Measurements from ENCODE around the gene PDE3A. TPM values are rescaled to one million over a fixed set of nuclear protein-coding genes. Genes with fewer than 3 reads are reported as not detected.

Gene PDE3A
- total RNA-seq, 1 donor from 2014 or later, result 2.4 TPM

DNA sequence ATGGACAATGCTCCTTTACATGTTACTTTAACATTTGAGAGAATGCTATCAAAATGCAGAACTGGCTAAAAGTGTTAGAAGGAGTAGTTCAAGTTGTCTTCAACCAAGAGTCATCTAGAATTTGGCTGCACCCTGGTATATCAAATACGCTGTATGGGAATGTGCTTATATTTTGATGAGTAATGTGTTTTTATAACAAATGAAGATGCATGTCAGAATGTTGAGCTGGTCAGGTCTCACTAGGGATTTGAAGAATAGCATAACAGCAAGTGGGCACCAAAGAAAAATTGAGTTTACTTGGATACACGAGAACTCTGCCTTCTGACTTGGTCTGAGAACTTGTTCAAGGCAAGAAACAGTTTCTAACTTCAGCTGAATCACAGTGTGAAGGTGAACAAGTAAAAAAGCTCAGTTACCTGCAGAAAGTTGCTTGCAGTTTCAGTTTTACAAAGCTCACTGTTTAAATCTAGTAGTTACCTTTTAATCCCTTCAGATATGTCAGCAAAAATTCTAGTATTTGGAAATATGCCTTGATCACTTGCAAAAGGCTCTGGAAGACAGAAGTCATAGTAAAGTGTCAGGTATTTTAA, 82.3 kb downstream of the PDE3A start:
- H3K27ac Mint-ChIP-seq (ENCODE audit: unreplicated experiment), result no peak overlapping the region
- H3K4me1 Mint-ChIP-seq, result no peaks in the 10 kb centered on the region

DNA sequence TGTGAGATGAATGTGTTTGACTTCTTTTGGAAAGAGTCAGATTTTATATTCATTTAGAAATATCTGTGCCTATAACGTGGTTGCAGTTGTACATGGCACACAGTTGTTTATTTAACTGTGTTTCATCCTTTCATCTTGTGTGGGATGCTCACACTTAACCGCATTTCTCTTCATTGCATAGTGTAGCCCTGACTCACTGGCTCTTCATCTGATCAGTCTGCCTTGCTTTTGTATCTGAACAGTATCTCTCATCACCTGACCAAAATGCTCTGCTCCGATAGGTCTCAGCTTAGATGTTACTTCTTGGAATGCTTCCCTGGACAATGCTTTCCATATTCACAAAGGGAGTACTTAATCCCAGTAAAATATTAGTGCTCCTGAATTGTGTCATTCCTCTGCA, 83.4 kb downstream of the PDE3A start:
- H3K27me3 Mint-ChIP-seq (ENCODE audit: low read depth), result no peaks in the 10 kb centered on the region
- TF ChIP-seq, protein P1, sequence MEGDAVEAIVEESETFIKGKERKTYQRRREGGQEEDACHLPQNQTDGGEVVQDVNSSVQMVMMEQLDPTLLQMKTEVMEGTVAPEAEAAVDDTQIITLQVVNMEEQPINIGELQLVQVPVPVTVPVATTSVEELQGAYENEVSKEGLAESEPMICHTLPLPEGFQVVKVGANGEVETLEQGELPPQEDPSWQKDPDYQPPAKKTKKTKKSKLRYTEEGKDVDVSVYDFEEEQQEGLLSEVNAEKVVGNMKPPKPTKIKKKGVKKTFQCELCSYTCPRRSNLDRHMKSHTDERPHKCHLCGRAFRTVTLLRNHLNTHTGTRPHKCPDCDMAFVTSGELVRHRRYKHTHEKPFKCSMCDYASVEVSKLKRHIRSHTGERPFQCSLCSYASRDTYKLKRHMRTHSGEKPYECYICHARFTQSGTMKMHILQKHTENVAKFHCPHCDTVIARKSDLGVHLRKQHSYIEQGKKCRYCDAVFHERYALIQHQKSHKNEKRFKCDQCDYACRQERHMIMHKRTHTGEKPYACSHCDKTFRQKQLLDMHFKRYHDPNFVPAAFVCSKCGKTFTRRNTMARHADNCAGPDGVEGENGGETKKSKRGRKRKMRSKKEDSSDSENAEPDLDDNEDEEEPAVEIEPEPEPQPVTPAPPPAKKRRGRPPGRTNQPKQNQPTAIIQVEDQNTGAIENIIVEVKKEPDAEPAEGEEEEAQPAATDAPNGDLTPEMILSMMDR (conservative IDR thresholded peaks at IDR 0.05), result no peak
- H3K4me3 Mint-ChIP-seq, result no peak overlapping the region
- H3K9me3 Mint-ChIP-seq, result no peaks in the 10 kb centered on the region
- no peaks in the 10 kb centered on the region for H3K4me1 Mint-ChIP-seq
- H3K36me3 Mint-ChIP-seq (ENCODE audit: low read depth), result no peaks in the 10 kb centered on the region
- no peak for DNase-seq (ENCODE audit: low read depth, low spot score)
- no peak overlapping the region for H3K27ac Mint-ChIP-seq (ENCODE audit: unreplicated experiment)

More for the DNA sequence above, 82.3 kb downstream of the PDE3A start:
- no peaks in the 10 kb centered on the region for H3K27me3 Mint-ChIP-seq (ENCODE audit: low read depth)
- no peaks in the 10 kb centered on the region for H3K9me3 Mint-ChIP-seq
- TF ChIP-seq, protein P1 (conservative IDR thresholded peaks at IDR 0.05), result no peak
- no peak for DNase-seq (ENCODE audit: low read depth, low spot score)
- no peak overlapping the region for H3K4me3 Mint-ChIP-seq
- no peaks in the 10 kb centered on the region for H3K36me3 Mint-ChIP-seq (ENCODE audit: low read depth)

DNA sequence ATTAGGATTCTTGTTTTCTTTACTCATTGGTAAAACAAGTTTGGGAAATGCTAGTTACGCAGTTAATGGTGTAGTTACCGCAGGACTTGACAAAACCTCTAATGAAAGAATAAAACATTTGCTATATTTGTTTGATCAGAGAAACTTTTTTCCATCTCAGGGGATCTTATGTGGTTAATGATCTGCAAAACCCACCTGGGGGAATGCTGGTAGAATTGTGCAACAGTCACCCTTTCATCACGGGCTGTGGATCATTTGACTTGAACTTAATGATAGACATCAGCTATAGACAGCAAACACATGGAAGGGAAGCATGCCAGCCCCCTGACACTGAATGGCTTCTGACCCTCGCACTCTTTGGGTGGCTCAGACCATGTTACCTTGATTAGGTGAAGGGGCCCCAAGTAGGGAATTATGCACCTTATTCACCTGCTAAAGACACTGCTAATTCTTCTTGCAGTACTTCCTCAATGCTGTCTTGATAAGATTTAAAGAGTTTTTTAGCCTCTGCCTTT, 84.2 kb downstream of the PDE3A start:
- Mint-ChIP-seq H3K4me1 (no peaks in the 10 kb centered on the region), H3K36me3 (ENCODE audit: low read depth) (no peaks in the 10 kb centered on the region), H3K27ac (ENCODE audit: unreplicated experiment) (no peak overlapping the region), H3K4me3 (no peak overlapping the region), H3K9me3 (no peaks in the 10 kb centered on the region), H3K27me3 (ENCODE audit: low read depth) (no peaks in the 10 kb centered on the region)
- DNase-seq (ENCODE audit: low read depth, low spot score), result no peak
- TF ChIP-seq, protein P1 (conservative IDR thresholded peaks at IDR 0.05), result no peak

DNA sequence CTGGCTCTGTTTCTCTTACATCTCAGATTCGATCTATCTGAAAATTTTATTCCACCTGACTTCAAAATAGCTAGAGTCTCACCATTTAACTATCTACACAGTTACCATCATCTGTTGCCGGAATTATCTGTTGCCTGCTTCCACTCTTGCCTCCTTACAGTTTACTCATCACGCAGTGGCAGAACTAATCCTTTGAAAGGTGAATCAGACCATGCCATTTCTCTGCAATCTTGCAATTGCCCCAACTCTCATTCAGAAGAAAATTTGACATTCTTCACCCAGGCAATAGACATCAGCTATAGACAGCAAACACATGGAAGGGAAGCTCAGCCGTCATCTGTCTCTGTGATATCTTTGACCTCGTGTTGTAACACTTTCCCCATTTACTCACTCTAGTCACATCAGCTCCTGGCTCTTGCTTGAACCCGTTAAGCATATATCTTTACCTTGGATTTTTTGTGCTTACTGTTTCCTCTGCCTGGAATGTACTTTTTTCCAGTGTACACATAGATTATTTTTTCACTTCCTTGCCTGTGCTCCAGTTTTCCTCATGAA, 85.5 kb downstream of the PDE3A start:
- Mint-ChIP-seq H3K4me3 (no peak overlapping the region), H3K9me3 (no peaks in the 10 kb centered on the region), H3K4me1 (no peaks in the 10 kb centered on the region), H3K27ac (ENCODE audit: unreplicated experiment) (no peak overlapping the region), H3K27me3 (ENCODE audit: low read depth) (no peaks in the 10 kb centered on the region), H3K36me3 (ENCODE audit: low read depth) (no peaks in the 10 kb centered on the region)
- DNase-seq (ENCODE audit: low read depth, low spot score), result no peak
- TF ChIP-seq, protein P1 (conservative IDR thresholded peaks at IDR 0.05), result no peak

DNA sequence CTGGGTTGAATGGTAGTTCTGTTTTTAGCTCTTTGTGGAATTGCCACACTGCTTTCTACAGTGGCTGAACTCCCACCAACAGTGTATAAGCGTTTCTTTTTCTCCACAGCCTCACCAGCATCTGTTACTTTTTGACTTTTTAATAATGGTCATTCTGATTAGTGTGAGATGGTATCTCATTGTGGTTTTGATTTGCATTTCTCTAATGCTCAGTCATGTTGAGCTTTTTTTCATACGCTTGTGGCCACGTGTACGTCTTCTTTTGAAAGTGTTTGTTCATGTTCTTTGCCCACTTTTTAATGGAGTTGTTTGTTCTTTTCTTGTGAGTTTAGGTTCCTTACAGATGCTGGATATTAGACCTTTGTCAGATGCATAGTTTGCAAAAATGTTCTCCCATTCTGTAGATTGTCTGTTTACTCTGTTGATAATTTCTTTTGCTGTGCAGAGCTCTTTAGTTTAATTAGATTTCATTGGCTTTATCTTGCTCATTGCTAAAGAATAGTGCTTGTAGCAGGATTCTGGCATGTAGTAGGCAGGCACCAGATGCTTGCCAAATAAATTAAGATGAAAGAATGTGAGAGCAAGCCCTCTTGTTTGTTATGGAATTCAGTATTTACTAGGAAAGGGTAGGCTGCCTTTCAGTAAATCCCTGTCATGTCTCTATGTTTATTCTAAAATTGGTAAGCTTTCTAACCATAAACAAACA, 86.8 kb downstream of the PDE3A start:
- no peak overlapping the region for H3K4me3 Mint-ChIP-seq
- no peaks in the 10 kb centered on the region for H3K9me3 Mint-ChIP-seq
- no peaks in the 10 kb centered on the region for H3K36me3 Mint-ChIP-seq (ENCODE audit: low read depth)
- no peaks in the 10 kb centered on the region for H3K27me3 Mint-ChIP-seq (ENCODE audit: low read depth)
- H3K4me1 Mint-ChIP-seq, result no peaks in the 10 kb centered on the region
- DNase-seq (ENCODE audit: low read depth, low spot score), result no peak
- TF ChIP-seq, protein P1 (conservative IDR thresholded peaks at IDR 0.05), result no peak
- H3K27ac Mint-ChIP-seq (ENCODE audit: unreplicated experiment), result no peak overlapping the region

All from neural crest cell (in vitro differentiated cells).